Activated T-cell treated with anti-CD3 and anti-CD28 coated beads for 4 hours (primary cell): ENCODE measurements around the gene NDUFA7.

Source experiments
- DNase-seq: peaks from one replicate; pipeline ENCODE4 v3.0.0-alpha.2; 2020

Gene NDUFA7

DNA sequence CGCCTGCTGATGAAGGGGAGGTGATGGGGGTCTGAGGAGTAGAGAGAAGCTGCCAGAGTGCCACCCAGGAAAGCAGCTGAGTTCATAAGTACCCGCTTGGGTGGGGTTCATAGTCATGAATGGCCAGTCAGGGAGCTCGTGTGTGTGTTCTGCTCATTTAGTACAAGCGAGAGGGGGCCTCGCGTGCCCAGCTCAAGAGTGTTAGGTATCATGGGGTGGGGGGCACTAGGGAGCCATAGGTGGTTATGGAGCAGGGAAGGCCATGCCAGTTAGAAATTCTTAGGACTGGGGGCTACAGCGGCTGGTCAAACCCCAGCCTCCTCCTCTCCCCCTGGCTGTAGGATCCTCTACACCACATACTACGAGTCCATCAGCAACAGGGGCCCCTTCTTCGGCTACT, 59.8 kb downstream of the NDUFA7 start:
- DNase-seq: no peak
